GM12878 (cell line): Measurements from ENCODE around the gene RAD51B. TPM values are rescaled to one million over a fixed set of nuclear protein-coding genes. Genes with fewer than 3 reads are reported as not detected.

Experiments used
- BMI1 ChIP-seq: fragments of 450-650 bp; IDR thresholded peaks from 2 replicates; pipeline ENCODE4 v1.6.1; 2016; ENCODE audit warnings: mild to moderate bottlenecking, moderate library complexity, borderline replicate concordance
- CHD1 ChIP-seq: IDR thresholded peaks from 2 replicates; pipeline ENCODE4 v1.6.1; 2012; ENCODE audit warnings: low read depth, low read length, improper control_type of control experiment
- CHD2 ChIP-seq: IDR thresholded peaks from 2 replicates; pipeline ENCODE4 v1.6.1; 2011; ENCODE audit warnings: low read depth, low read length, improper control_type of control experiment, borderline replicate concordance
- E2F8 ChIP-seq: fragments of 450-650 bp; IDR thresholded peaks from 2 replicates; pipeline ENCODE4 v1.6.1; 2018; ENCODE audit warnings: mild to moderate bottlenecking, low read depth, moderate library complexity; ENCODE audit not compliant: partially characterized antibody
- EGR1 ChIP-seq, 2 experiments: IDR thresholded peaks; 1 replicate in 1 of 2; 2 replicates in 1 of 2; pipeline ENCODE4 v1.6.1; 2011 to 2012; ENCODE audit warnings: low read depth in 2 of 2, low read length in 2 of 2, borderline replicate concordance in 1 of 2, mild to moderate bottlenecking in 1 of 2, moderate library complexity in 1 of 2
- HDGF ChIP-seq: fragments of 450-650 bp; IDR thresholded peaks from 2 replicates; pipeline ENCODE4 v1.6.1; 2016; ENCODE audit warnings: antibody characterized with exemption
- IKZF1 ChIP-seq: fragments of 450-650 bp; conservative IDR thresholded peaks from 2 replicates; pipeline ENCODE4 v1.6.1; 2017; ENCODE audit warnings: antibody characterized with exemption, mild to moderate bottlenecking
- IRF4 ChIP-seq: IDR thresholded peaks from 2 replicates; pipeline ENCODE4 v1.6.1; 2011; ENCODE audit warnings: low read depth, low read length
- MAX ChIP-seq: IDR thresholded peaks from 2 replicates; pipeline ENCODE4 v1.6.1; 2012; ENCODE audit warnings: low read depth, low read length, improper control_type of control experiment
- MEF2B ChIP-seq: fragments of 450-650 bp; IDR thresholded peaks from 2 replicates; pipeline ENCODE4 v1.6.1; 2018; ENCODE audit warnings: mild to moderate bottlenecking, moderate library complexity; ENCODE audit not compliant: partially characterized antibody, poor library complexity, severe bottlenecking
- MLLT1 ChIP-seq: fragments of 450-650 bp; IDR thresholded peaks from 2 replicates; pipeline ENCODE4 v1.6.1; 2016; ENCODE audit warnings: mild to moderate bottlenecking
- MTA2 ChIP-seq: fragments of 450-650 bp; IDR thresholded peaks from 2 replicates; pipeline ENCODE4 v1.6.1; 2016; ENCODE audit warnings: low read depth, mild to moderate bottlenecking, moderate library complexity
- MXI1 ChIP-seq: fragments of 150-350 bp; IDR thresholded peaks from 2 replicates; pipeline ENCODE4 v1.6.1; 2011; ENCODE audit warnings: low read depth, mild to moderate bottlenecking, inconsistent platforms, low read length, improper control_type of control experiment
- NR2C1 ChIP-seq: fragments of 450-650 bp; IDR thresholded peaks from 2 replicates; pipeline ENCODE4 v1.6.1; 2017; ENCODE audit warnings: antibody characterized with exemption, mild to moderate bottlenecking, moderate library complexity
- PML ChIP-seq: IDR thresholded peaks from 2 replicates; pipeline ENCODE4 v1.6.1; 2012; ENCODE audit warnings: low read length, inconsistent platforms
- POLR2AphosphoS5 ChIP-seq: IDR thresholded peaks from 2 replicates; pipeline ENCODE4 v1.6.1; 2011; ENCODE audit warnings: mild to moderate bottlenecking, low read length, inconsistent platforms
- RB1 ChIP-seq: fragments of 450-650 bp; formaldehyde crosslinking; IDR thresholded peaks from 2 replicates; pipeline ENCODE4 v1.6.1; 2017; ENCODE audit warnings: mild to moderate bottlenecking, borderline replicate concordance
- RBBP5 ChIP-seq: fragments of 200-600 bp; sonication (generic); conservative IDR thresholded peaks from 2 replicates; pipeline ENCODE4 v1.6.1; 2016
- RFX5 ChIP-seq: IDR thresholded peaks from 2 replicates; pipeline ENCODE4 v1.6.1; 2011; ENCODE audit warnings: low read depth, low read length, improper control_type of control experiment
- SKIL ChIP-seq: fragments of 450-650 bp; IDR thresholded peaks from 2 replicates; pipeline ENCODE4 v1.6.1; 2017; ENCODE audit warnings: mild to moderate bottlenecking, low read depth, inconsistent platforms; ENCODE audit not compliant: poor library complexity, severe bottlenecking
- SMARCA5 ChIP-seq: fragments of 450-650 bp; IDR thresholded peaks from 2 replicates; pipeline ENCODE4 v1.6.1; 2017; ENCODE audit warnings: mild to moderate bottlenecking
- SPI1 ChIP-seq: IDR thresholded peaks from 2 replicates; pipeline ENCODE4 v1.6.1; 2011; ENCODE audit warnings: low read depth, mild to moderate bottlenecking, low read length, moderate library complexity, borderline replicate concordance; ENCODE audit not compliant: insufficient read depth
- STAT3 ChIP-seq: IDR thresholded peaks from 2 replicates; pipeline ENCODE4 v1.6.1; 2011; ENCODE audit warnings: low read depth, low read length, improper control_type of control experiment
- TCF3 ChIP-seq: IDR thresholded peaks from 2 replicates; pipeline ENCODE4 v1.6.1; 2012; ENCODE audit warnings: low read depth, mild to moderate bottlenecking, low read length, borderline replicate concordance; ENCODE audit not compliant: insufficient read depth
- polyA plus RNA-seq, 11 experiments: library from polyadenylated mRNA; depleted of rRNA in 4 of 11; unstranded in 6 of 11; stranded (reverse) in 5 of 11; fragments of >200 nt; fragmentation: Nextera tagmentation in 4 of 11; fragmentation: Illumina TruSeq in 1 of 11; extraction: Ambion mirVana in 4 of 11; extraction: Trizol in 1 of 11; gene quantifications; 1 replicate in 1 of 11; 2 replicates in 10 of 11; pipeline versions ENCODE4 v1.2.1 to v1.2.3, GENCODE V29; 2011 to 2016; ENCODE audit warnings: inconsistent platforms in 2 of 11, missing spikeins in 2 of 11, low read depth in 1 of 11
- total RNA-seq, 4 experiments: library from RNA; depleted of rRNA in 3 of 4; stranded (reverse); fragments of >200 nt in 3 of 4; fragmentation: Illumina TruSeq in 1 of 4; extraction: Trizol in 1 of 4; gene quantifications; 2 replicates each; pipeline versions ENCODE4 v1.2.1 to v1.2.3, GENCODE V29; 2013 to 2021

RAD51B gene
- total and polyA plus RNA-seq, 10 of the 15 experiments (the other 5 are each of a cell fraction or from before 2014, with no cell fraction given), result 9.8 to 26.8 (median 21.3) TPM

- no peak for TF ChIP-seq E2F8
- TF ChIP-seq RBBP5, result no peak
- TF ChIP-seq RFX5, result peak; percentile 8; the same call in 1 of the 2 replicates
- TF ChIP-seq PML, result no peak
- no peak for TF ChIP-seq MAX
- TF ChIP-seq TCF3, result no peak
- TF ChIP-seq CHD1, result no peak
- TF ChIP-seq POLR2AphosphoS5, result 0 out of 2 replicates have a peak, but pooled peaks have one; percentile 49
- no peak for TF ChIP-seq SKIL
- TF ChIP-seq EGR1 (IDR thresholded peaks at IDR 0.05; ENCODE audit: borderline replicate concordance in 1 of 2, low read depth in 2 of 2, low read length in 2 of 2), result no peak
- TF ChIP-seq IRF4, result no peak
- peak; percentile 88 for TF ChIP-seq HDGF
- peak; percentile 81 for TF ChIP-seq MLLT1
- peak; percentile 86; the same call in 1 of the 2 replicates for TF ChIP-seq IKZF1
- no peak for TF ChIP-seq MTA2
- 0 out of 2 replicates have a peak, but pooled peaks have one; percentile 8 for TF ChIP-seq STAT3
- 0 out of 2 replicates have a peak, but pooled peaks have one; percentile 14 for TF ChIP-seq MXI1
- peak; percentile 45; the same call in 1 of the 2 replicates for TF ChIP-seq BMI1
- 0 out of 2 replicates have a peak, but pooled peaks have one; percentile 29 for TF ChIP-seq CHD2
- no peak for TF ChIP-seq NR2C1
- TF ChIP-seq MEF2B, result peak; percentile 55
- TF ChIP-seq SPI1, result 0 out of 2 replicates have a peak, but pooled peaks have one; percentile 6
- peak; percentile 59; the same call in 1 of the 2 replicates for TF ChIP-seq SMARCA5
- TF ChIP-seq RB1, result peak; percentile 22; the same call in 1 of the 2 replicates
These were observed 560.1 kb downstream of the RAD51B start (continued) for GRCh38 chr14:68379510-68380328.
